Lower leg skin (tissue), 3 donors: ENCODE measurements around the gene PIF1.

Experiments used
- CTCF ChIP-seq, 3 donors: fragments of 450-650 bp; IDR thresholded peaks; one replicate each; pipeline ENCODE4 v1.5.1; 2016; ENCODE audit warnings: antibody characterized with exemption in 3 of 3, mild to moderate bottlenecking in 3 of 3, moderate library complexity in 2 of 3
- POLR2A ChIP-seq, 2 donors: fragments of 450-650 bp; IDR thresholded peaks; one replicate each; pipeline ENCODE4 v1.6.1; 2016 to 2017; ENCODE audit warnings: antibody characterized with exemption in 2 of 2, mild to moderate bottlenecking in 1 of 2, moderate library complexity in 1 of 2

GRCh38 chr15:64857421-64857820, 32.0 kb upstream of the PIF1 start:
- no peak for TF ChIP-seq CTCF (IDR thresholded peaks at IDR 0.05)
- TF ChIP-seq POLR2A (IDR thresholded peaks at IDR 0.05): no peak
